Keratinocyte (primary cell): ENCODE results near the gene MIF4GD. TPM values are rescaled to one million over a fixed set of nuclear protein-coding genes. Genes with fewer than 3 reads are reported as not detected.

ENCODE experiments used
- DNase-seq: peaks from one replicate; pipeline ENCODE4 v3.0.0-alpha.2; 2011; ENCODE audit warnings: low read depth, missing footprints, low spot score
- FAIRE-seq: peaks from 2 replicates; lab custom pipeline; 2011; peaks lifted over from hg19 to GRCh38; lab: Jason Lieb, UNC
- H2AFZ ChIP-seq: 2 replicates; pipeline ENCODE4 v1.6.0; 2012; ENCODE audit warnings: low read length, control low read depth, inconsistent platforms; ENCODE audit not compliant: control insufficient read depth
- H3K27ac ChIP-seq: 2 replicates; pipeline ENCODE4 v1.5.1; 2011; ENCODE audit warnings: low read length; ENCODE audit not compliant: control insufficient read depth, insufficient read depth
- H3K27me3 ChIP-seq: 3 replicates; pipeline ENCODE4 v1.6.0; 2011; ENCODE audit warnings: low read length; ENCODE audit not compliant: control insufficient read depth, insufficient read depth; ENCODE audit errors: extremely low read depth
- H3K36me3 ChIP-seq, 2 experiments: 2 replicates in 1 of 2; 3 replicates in 1 of 2; pipeline ENCODE4 v1.5.1; 2011; ENCODE audit warnings: low read length in 2 of 2, mild to moderate bottlenecking in 1 of 2; ENCODE audit not compliant: control insufficient read depth in 2 of 2, insufficient read depth in 2 of 2; ENCODE audit errors: extremely low read depth in 1 of 2
- H3K4me1 ChIP-seq: 3 replicates; pipeline ENCODE4 v1.5.1; 2011; ENCODE audit warnings: low read length; ENCODE audit not compliant: control insufficient read depth, insufficient read depth; ENCODE audit errors: extremely low read depth
- H3K4me2 ChIP-seq: 3 replicates; pipeline ENCODE4 v1.6.0; 2011; ENCODE audit warnings: low read depth, low read length; ENCODE audit not compliant: control insufficient read depth, insufficient read depth; ENCODE audit errors: extremely low read depth
- H3K4me3 ChIP-seq, 3 experiments: fragments of 200-600 bp in 1 of 3; sonication (generic) in 1 of 3; 2 replicates in 2 of 3; 3 replicates in 1 of 3; pipeline ENCODE4 v1.5.1; 2011 to 2016; ENCODE audit warnings: low read length in 3 of 3, mild to moderate bottlenecking in 3 of 3, control low read depth in 2 of 3, inconsistent platforms in 1 of 3, low read depth in 1 of 3, mixed read lengths in 1 of 3, mixed run types in 1 of 3, moderate library complexity in 1 of 3; ENCODE audit not compliant: control insufficient read depth in 2 of 3, insufficient read depth in 2 of 3; ENCODE audit errors: extremely low read depth in 1 of 3
- H3K79me2 ChIP-seq: 2 replicates; pipeline ENCODE4 v1.6.0; 2012; ENCODE audit warnings: low read length; ENCODE audit not compliant: control insufficient read depth, insufficient read depth
- H3K9ac ChIP-seq: 3 replicates; pipeline ENCODE4 v1.6.0; 2011; ENCODE audit warnings: low read length; ENCODE audit not compliant: control insufficient read depth, insufficient read depth; ENCODE audit errors: extremely low read depth
- H3K9me1 ChIP-seq: 3 replicates; pipeline ENCODE4 v1.6.0; 2011; ENCODE audit warnings: low read length; ENCODE audit not compliant: control insufficient read depth, insufficient read depth; ENCODE audit errors: extremely low read depth
- H3K9me3 ChIP-seq: 2 replicates; pipeline ENCODE4 v1.5.1; 2012; ENCODE audit warnings: low read depth, low read length; ENCODE audit not compliant: control insufficient read depth
- H4K20me1 ChIP-seq: 3 replicates; pipeline ENCODE4 v1.6.0; 2011; ENCODE audit warnings: low read length; ENCODE audit not compliant: control insufficient read depth, insufficient read depth; ENCODE audit errors: extremely low read depth
- EZH2 ChIP-seq: IDR thresholded peaks from one replicate; pipeline ENCODE4 v1.6.1; 2012; ENCODE audit warnings: inconsistent platforms, mild to moderate bottlenecking, low read length, moderate library complexity
- dilution Hi-C: fragments of 300-500 bp; cut with MboI; formaldehyde crosslinking; loops from one replicate; pipeline ENCODE4 v1.7.0; 2020; ENCODE audit warnings: low sequenced_read_pairs; ENCODE audit not compliant: extremely low pct_ligation_motif_present
- polyA plus RNA-seq, 5 experiments: library from polyadenylated mRNA; depleted of rRNA in 3 of 5; stranded (reverse) in 3 of 5; stranded (forward) in 1 of 5; unstranded in 1 of 5; fragments of >200 nt; gene quantifications; 1 replicate in 1 of 5; 2 replicates in 3 of 5; 3 replicates in 1 of 5; pipeline versions ENCODE4 v1.2.1 to v1.2.3, GENCODE V29; 2011 to 2012; ENCODE audit warnings: missing spikeins in 2 of 5, low read depth in 1 of 5, low replicate concordance in 1 of 5
- TF ChIP-seq, protein P1 (sequence below), 3 experiments: IDR thresholded peaks in 1 of 3; conservative IDR thresholded peaks in 1 of 3; optimal IDR thresholded peaks in 1 of 3; 2 replicates in 2 of 3; 3 replicates in 1 of 3; pipeline versions ENCODE3 to v1.5.1; 2011; ENCODE audit warnings: low read length in 3 of 3, mild to moderate bottlenecking in 3 of 3, moderate library complexity in 2 of 3, control low read depth in 1 of 3, inconsistent platforms in 1 of 3; ENCODE audit not compliant: insufficient read depth in 2 of 3; ENCODE audit errors: extremely low read depth in 1 of 3

MIF4GD gene
- polyA plus RNA-seq, 1 donor (not counting 4 experiments of a cell fraction or from before 2014, with no cell fraction given): 15.9 TPM

DNA sequence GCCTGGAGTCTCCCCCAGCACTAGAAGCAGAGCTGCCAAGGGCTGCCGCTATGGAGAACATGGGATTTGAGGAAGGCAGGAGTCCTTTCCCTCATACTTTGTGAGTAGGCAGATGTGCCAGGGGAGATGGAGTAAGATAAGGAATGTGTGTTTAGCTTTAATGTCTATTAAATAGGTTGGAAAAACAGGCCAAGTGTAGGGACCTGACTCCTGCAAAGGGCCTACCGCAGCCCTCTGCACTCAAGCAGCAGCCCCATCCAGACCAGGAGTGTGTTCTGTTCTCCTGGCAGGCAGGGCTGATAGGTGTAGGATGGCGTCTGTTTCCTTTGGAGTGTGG is 1.8 kb upstream of the MIF4GD start:
- Histone ChIP-seq H3K4me2 (no peak overlapping the region), H3K4me3 (no peak overlapping the region), H3K9me1 (peaks cover 2% of the 10 kb centered on the region), H3K9me3 (no peaks in the 10 kb centered on the region), H3K27ac (no peak overlapping the region), H3K79me2 (no peaks in the 10 kb centered on the region), H2AFZ (no peak overlapping the region), H3K36me3 (peaks cover 6 to 12% of the 10 kb centered on the region in 2 experiments), H3K9ac (no peak overlapping the region), H3K4me1 (peaks cover 20% of the 10 kb centered on the region), H4K20me1 (no peaks in the 10 kb centered on the region), H3K27me3 (no peaks in the 10 kb centered on the region)
- dilution Hi-C loops: no loop called here
- DNase-seq (no peak), FAIRE-seq (no peak)
- TF ChIP-seq, protein P1, sequence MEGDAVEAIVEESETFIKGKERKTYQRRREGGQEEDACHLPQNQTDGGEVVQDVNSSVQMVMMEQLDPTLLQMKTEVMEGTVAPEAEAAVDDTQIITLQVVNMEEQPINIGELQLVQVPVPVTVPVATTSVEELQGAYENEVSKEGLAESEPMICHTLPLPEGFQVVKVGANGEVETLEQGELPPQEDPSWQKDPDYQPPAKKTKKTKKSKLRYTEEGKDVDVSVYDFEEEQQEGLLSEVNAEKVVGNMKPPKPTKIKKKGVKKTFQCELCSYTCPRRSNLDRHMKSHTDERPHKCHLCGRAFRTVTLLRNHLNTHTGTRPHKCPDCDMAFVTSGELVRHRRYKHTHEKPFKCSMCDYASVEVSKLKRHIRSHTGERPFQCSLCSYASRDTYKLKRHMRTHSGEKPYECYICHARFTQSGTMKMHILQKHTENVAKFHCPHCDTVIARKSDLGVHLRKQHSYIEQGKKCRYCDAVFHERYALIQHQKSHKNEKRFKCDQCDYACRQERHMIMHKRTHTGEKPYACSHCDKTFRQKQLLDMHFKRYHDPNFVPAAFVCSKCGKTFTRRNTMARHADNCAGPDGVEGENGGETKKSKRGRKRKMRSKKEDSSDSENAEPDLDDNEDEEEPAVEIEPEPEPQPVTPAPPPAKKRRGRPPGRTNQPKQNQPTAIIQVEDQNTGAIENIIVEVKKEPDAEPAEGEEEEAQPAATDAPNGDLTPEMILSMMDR (optimal IDR thresholded peaks at IDR 0.05 in 1 of 3, IDR thresholded peaks at IDR 0.05 in 1 of 3, conservative IDR thresholded peaks at IDR 0.05 in 1 of 3; ENCODE audit: extremely low read depth in 1 of 3, insufficient read depth in 2 of 3, low read length in 3 of 3): no peak
- no peak for TF ChIP-seq EZH2

DNA sequence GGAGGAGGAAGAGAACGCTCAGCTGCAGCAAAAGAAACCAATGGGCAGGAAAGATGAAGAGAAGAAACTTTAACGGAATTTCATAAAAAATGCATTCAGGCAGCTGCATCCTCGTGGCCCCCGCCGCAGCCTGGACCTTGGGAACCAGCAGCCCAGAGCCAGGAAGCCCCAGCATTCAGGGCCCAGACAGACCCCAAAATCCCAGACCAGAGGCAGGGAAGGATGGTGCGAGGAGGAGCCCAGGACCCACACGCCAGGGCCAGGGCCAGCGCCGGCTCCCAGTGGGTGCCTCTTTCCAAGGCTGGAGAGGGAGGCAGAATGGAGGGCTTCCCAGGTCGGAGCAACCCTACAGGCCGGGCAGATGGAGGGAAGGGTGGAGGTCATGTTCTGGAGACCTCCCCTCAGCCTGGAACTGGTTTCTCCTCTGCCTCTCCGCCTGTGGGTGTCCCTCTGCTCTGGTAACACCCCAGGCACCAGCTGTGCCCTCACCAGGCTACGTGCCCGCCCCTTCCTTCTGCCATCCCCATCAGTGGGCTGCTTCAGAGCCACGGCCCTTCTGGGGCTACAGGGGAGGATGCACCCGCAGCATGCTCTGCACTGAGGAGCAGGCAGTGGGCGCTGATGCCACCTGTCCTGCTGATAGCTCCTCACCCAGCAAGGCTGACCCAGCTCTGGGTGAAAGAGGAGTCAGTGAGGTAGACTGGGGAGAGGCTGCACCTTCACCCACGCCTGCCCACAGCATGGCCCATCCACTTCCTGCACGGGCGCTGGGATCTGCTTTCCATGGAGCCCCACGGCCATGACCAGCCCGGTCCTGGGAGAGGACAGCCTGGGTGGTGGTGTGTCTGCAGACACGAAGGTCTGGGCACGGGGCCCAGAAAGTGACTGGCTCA is 1.2 kb upstream of the MIF4GD start:
- Histone ChIP-seq H3K9me1 (peaks cover 2% of the 10 kb centered on the region), H4K20me1 (no peaks in the 10 kb centered on the region), H3K4me2 (peak overlapping the region; percentile 84), H3K9me3 (no peaks in the 10 kb centered on the region), H3K79me2 (no peaks in the 10 kb centered on the region), H3K27ac (no peak overlapping the region), H3K4me1 (peaks cover 20% of the 10 kb centered on the region), H2AFZ (peak overlapping the region; percentile 89), H3K9ac (peak overlapping the region; percentile 75), H3K27me3 (no peaks in the 10 kb centered on the region), H3K36me3 (peaks cover 6 to 12% of the 10 kb centered on the region in 2 experiments), H3K4me3 (peak overlapping the region; percentile 70 to 81 (median 70))
- FAIRE-seq (no peak), DNase-seq (no peak)
- TF ChIP-seq, protein P1 (optimal IDR thresholded peaks at IDR 0.05 in 1 of 3, IDR thresholded peaks at IDR 0.05 in 1 of 3, conservative IDR thresholded peaks at IDR 0.05 in 1 of 3; ENCODE audit: extremely low read depth in 1 of 3, insufficient read depth in 2 of 3, low read length in 3 of 3): no peak
- no peak for TF ChIP-seq EZH2
- dilution Hi-C loops: no loop called here
